ENCODE data around the gene GANC. TPM values are rescaled to one million over a fixed set of nuclear protein-coding genes. Genes with fewer than 3 reads are reported as not detected.

Gene GANC
- total and polyA plus RNA-seq, 7 experiments from 2014 or later: 14.0 to 57.2 (median 40.7) TPM

- no peak overlapping the region for H3K27ac ChIP-seq (ENCODE audit: low read depth, low read length)
- H3K9me3 ChIP-seq (ENCODE audit: control insufficient read depth in 2 of 3, low read length in 3 of 3): no peaks in the 10 kb centered on the region
- H3K9me3 Mint-ChIP-seq: no peaks in the 10 kb centered on the region
- DNase-seq (no peak), ATAC-seq (peak; percentile 57)
- no peak overlapping the region for H3K4me3 ChIP-seq (ENCODE audit: low read length)
- ChIA-PET CTCF (no interaction called here), POLR2A (interaction anchor here (0.6 kb wide), 1 partner anchor 68 kb away, joined by 3 read pairs; no protein-coding TSS in a partner anchor)
- no peak overlapping the region for H3K27ac Mint-ChIP-seq
- peaks cover 0 to 4% (median 0%) of the 10 kb centered on the region in 3 experiments for H3K36me3 ChIP-seq (ENCODE audit: control insufficient read depth in 2 of 3, insufficient read depth in 3 of 3, low read length in 3 of 3)
- peaks cover 0 to 4% (median 0%) of the 10 kb centered on the region in 7 donors for H3K4me1 Mint-ChIP-seq
- no peak overlapping the region for H3K4me3 Mint-ChIP-seq
- intact Hi-C loops (cut with micrococcal nuclease): no loop called here
- H3K27me3 ChIP-seq (ENCODE audit: control insufficient read depth in 2 of 2, insufficient read depth in 2 of 2, low read length in 2 of 2): no peaks in the 10 kb centered on the region
- H3K27me3 Mint-ChIP-seq: no peaks in the 10 kb centered on the region
- peaks cover 0 to 26% (median 8%) of the 10 kb centered on the region in 5 donors for H3K36me3 Mint-ChIP-seq
- no peaks in the 10 kb centered on the region for H3K4me1 ChIP-seq (ENCODE audit: control insufficient read depth in 2 of 2, insufficient read depth in 2 of 2, low read length in 2 of 2)
Observed at GRCh38 chr15:42385206-42385979, 112.4 kb downstream of the GANC start.

- Histone ChIP-seq H3K9me3 (ENCODE audit: control insufficient read depth in 2 of 3, low read length in 3 of 3) (no peaks in the 10 kb centered on the region), H3K36me3 (ENCODE audit: control insufficient read depth in 2 of 3, insufficient read depth in 3 of 3, low read length in 3 of 3) (peaks cover 0 to 4% (median 0%) of the 10 kb centered on the region in 3 experiments), H3K27me3 (ENCODE audit: control insufficient read depth in 2 of 2, insufficient read depth in 2 of 2, low read length in 2 of 2) (no peaks in the 10 kb centered on the region), H3K27ac (ENCODE audit: low read depth, low read length) (no peak overlapping the region), H3K4me3 (ENCODE audit: low read length) (no peak overlapping the region), H3K4me1 (ENCODE audit: control insufficient read depth in 2 of 2, insufficient read depth in 2 of 2, low read length in 2 of 2) (no peaks in the 10 kb centered on the region)
- ATAC-seq (no peak), DNase-seq (no peak)
- no peaks in the 10 kb centered on the region for H3K9me3 Mint-ChIP-seq
- H3K36me3 Mint-ChIP-seq: peaks cover 0 to 26% (median 8%) of the 10 kb centered on the region in 5 donors
- H3K27ac Mint-ChIP-seq: no peak overlapping the region
- no peak overlapping the region for H3K4me3 Mint-ChIP-seq
- intact Hi-C loops (cut with micrococcal nuclease): no loop called here
- peaks cover 0 to 4% (median 0%) of the 10 kb centered on the region in 7 donors for H3K4me1 Mint-ChIP-seq
- H3K27me3 Mint-ChIP-seq: no peaks in the 10 kb centered on the region
- ChIA-PET CTCF (no interaction called here), POLR2A (no interaction called here)
Observed at GRCh38 chr15:42385980-42386700, 113.1 kb downstream of the GANC start.

DNA sequence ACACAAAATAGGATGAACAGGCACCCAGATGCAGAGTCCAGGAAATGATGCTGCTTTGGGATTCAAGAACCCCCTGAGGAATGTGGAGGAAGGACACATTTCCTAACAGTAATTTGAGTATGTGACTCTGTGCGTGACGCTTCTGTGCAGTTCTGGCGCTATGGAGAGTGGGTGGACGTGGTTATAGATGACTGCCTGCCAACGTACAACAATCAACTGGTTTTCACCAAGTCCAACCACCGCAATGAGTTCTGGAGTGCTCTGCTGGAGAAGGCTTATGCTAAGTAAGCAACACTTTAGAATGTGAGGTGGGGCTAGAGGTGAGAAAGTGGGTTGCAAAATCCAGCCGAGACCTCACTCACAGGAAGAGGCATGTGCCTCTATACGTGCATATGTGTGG is 114.6 kb downstream of the GANC start:
- Mint-ChIP-seq H3K36me3 (peaks cover 0 to 24% (median 8%) of the 10 kb centered on the region in 5 donors), H3K27me3 (no peaks in the 10 kb centered on the region), H3K27ac (no peak overlapping the region), H3K4me3 (no peak overlapping the region), H3K4me1 (peaks cover 0 to 4% (median 0%) of the 10 kb centered on the region in 7 donors), H3K9me3 (no peaks in the 10 kb centered on the region)
- no peaks in the 10 kb centered on the region for H3K9me3 ChIP-seq (ENCODE audit: control insufficient read depth in 2 of 3, low read length in 3 of 3)
- no peak for DNase-seq
- peaks cover 0 to 4% (median 0%) of the 10 kb centered on the region in 3 experiments for H3K36me3 ChIP-seq (ENCODE audit: control insufficient read depth in 2 of 3, insufficient read depth in 3 of 3, low read length in 3 of 3)
- H3K4me1 ChIP-seq (ENCODE audit: control insufficient read depth in 2 of 2, insufficient read depth in 2 of 2, low read length in 2 of 2): no peaks in the 10 kb centered on the region
- CTCF ChIA-PET: no interaction called here
- no peak overlapping the region for H3K27ac ChIP-seq (ENCODE audit: low read depth, low read length)
- intact Hi-C loops (cut with micrococcal nuclease): no loop called here
- POLR2A ChIA-PET: no interaction called here
- no peak overlapping the region for H3K4me3 ChIP-seq (ENCODE audit: low read length)
- ATAC-seq: no peak
- H3K27me3 ChIP-seq (ENCODE audit: control insufficient read depth in 2 of 2, insufficient read depth in 2 of 2, low read length in 2 of 2): no peaks in the 10 kb centered on the region

DNA sequence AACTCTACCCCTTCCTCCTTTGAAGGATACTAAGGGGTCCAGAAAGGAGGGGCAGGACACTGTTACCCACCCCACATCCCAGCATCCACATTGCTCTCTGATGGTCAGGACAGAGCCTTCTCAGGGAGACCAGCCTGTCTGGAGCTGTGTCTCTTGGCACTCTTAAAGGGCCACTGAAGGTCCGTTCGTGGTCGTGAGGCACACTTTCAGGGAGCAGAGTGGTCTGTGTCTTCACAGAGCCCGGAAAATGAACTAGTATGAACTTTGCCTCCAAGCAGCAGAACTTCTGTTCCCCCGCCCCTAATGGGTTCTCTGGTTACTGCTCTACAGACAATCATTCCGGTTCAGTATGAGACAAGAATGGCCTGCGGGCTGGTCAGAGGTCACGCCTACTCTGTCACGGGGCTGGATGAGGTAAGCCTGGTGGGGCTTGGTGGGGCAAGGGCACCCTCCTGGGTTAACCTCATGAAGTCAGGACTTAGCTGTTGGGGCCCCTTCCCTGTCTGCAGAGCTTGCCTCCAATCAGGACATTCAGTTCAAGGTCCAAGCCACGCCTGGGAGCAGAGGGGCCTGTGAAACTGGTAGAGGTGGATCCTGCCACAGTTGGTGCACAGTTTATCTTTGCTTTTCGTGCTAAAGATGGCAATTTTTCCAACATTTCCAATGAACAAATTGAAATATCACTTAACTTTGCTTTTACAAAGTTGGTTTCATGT is 119.5 kb downstream of the GANC start:
- no peak overlapping the region for H3K4me3 ChIP-seq (ENCODE audit: low read length)
- DNase-seq: no peak
- no peaks in the 10 kb centered on the region for H3K9me3 ChIP-seq (ENCODE audit: control insufficient read depth in 2 of 3, low read length in 3 of 3)
- Mint-ChIP-seq H3K36me3 (peaks cover 0 to 9% (median 0%) of the 10 kb centered on the region in 5 donors), H3K4me1 (peaks cover 0 to 4% (median 0%) of the 10 kb centered on the region in 7 donors), H3K27ac (no peak overlapping the region), H3K4me3 (no peak overlapping the region), H3K27me3 (no peaks in the 10 kb centered on the region), H3K9me3 (no peaks in the 10 kb centered on the region)
- no peaks in the 10 kb centered on the region for H3K27me3 ChIP-seq (ENCODE audit: control insufficient read depth in 2 of 2, insufficient read depth in 2 of 2, low read length in 2 of 2)
- ChIA-PET POLR2A (no interaction called here), CTCF (no interaction called here)
- no peak overlapping the region for H3K27ac ChIP-seq (ENCODE audit: low read depth, low read length)
- H3K36me3 ChIP-seq (ENCODE audit: control insufficient read depth in 2 of 3, insufficient read depth in 3 of 3, low read length in 3 of 3): no peaks in the 10 kb centered on the region
- no peaks in the 10 kb centered on the region for H3K4me1 ChIP-seq (ENCODE audit: control insufficient read depth in 2 of 2, insufficient read depth in 2 of 2, low read length in 2 of 2)
- ATAC-seq: no peak
- intact Hi-C loops (cut with micrococcal nuclease): no loop called here

DNA sequence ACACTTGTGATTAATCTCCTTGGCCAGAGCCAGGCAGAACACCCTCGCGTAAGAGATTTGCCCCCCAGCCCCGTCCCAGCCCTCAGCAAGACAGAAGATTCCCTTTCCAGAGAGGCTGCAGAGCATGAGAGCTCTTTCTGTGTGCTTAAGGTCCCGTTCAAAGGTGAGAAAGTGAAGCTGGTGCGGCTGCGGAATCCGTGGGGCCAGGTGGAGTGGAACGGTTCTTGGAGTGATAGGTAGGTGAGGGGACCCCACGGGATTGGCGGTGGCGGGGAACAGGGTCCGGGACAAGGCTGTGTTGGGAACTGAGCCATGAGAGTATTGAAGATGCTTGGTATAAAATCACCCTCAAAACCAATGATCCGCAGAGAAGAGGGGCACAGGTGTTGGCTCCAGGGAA is 121.1 kb downstream of the GANC start:
- H3K4me1 ChIP-seq (ENCODE audit: control insufficient read depth in 2 of 2, insufficient read depth in 2 of 2, low read length in 2 of 2): no peaks in the 10 kb centered on the region
- ChIA-PET POLR2A (no interaction called here), CTCF (no interaction called here)
- Mint-ChIP-seq H3K9me3 (no peaks in the 10 kb centered on the region), H3K4me1 (no peaks in the 10 kb centered on the region), H3K4me3 (no peak overlapping the region), H3K27me3 (no peaks in the 10 kb centered on the region), H3K27ac (no peak overlapping the region), H3K36me3 (peaks cover 0 to 4% (median 2%) of the 10 kb centered on the region in 5 donors)
- H3K27me3 ChIP-seq (ENCODE audit: control insufficient read depth in 2 of 2, insufficient read depth in 2 of 2, low read length in 2 of 2): no peaks in the 10 kb centered on the region
- no peak for DNase-seq
- no peaks in the 10 kb centered on the region for H3K9me3 ChIP-seq (ENCODE audit: control insufficient read depth in 2 of 3, low read length in 3 of 3)
- intact Hi-C loops (cut with micrococcal nuclease): no loop called here
- no peak overlapping the region for H3K27ac ChIP-seq (ENCODE audit: low read depth, low read length)
- ATAC-seq: no peak
- H3K4me3 ChIP-seq (ENCODE audit: low read length): no peak overlapping the region
- peaks cover 0 to under 1% (median 0%) of the 10 kb centered on the region in 3 experiments for H3K36me3 ChIP-seq (ENCODE audit: control insufficient read depth in 2 of 3, insufficient read depth in 3 of 3, low read length in 3 of 3)

DNA sequence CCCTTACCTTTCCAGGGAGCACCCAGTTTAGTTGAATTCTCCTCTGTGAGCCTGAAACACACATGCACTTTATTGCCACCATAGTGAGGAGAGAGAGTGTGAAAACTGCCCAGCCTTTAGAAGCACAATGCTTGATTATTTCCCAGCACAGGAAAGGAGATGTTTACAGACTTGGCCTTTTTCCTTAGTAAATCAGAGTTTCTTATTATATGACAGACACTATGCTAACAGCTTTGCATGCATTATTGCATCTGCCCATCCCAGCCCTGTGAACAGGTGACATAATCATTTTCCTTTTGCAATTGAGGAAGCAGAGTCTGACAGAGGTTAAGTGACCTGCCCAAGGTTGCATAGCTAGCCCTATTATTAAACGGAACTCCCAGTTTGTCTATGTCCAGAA is 122.8 kb downstream of the GANC start:
- Mint-ChIP-seq H3K27me3 (no peaks in the 10 kb centered on the region), H3K4me1 (no peaks in the 10 kb centered on the region), H3K4me3 (no peak overlapping the region), H3K36me3 (peaks cover 0 to 19% (median 8%) of the 10 kb centered on the region in 5 donors), H3K27ac (no peak overlapping the region), H3K9me3 (no peaks in the 10 kb centered on the region)
- intact Hi-C loops (cut with micrococcal nuclease): no loop called here
- Histone ChIP-seq H3K27me3 (ENCODE audit: control insufficient read depth in 2 of 2, insufficient read depth in 2 of 2, low read length in 2 of 2) (no peaks in the 10 kb centered on the region), H3K4me3 (ENCODE audit: low read length) (no peak overlapping the region), H3K27ac (ENCODE audit: low read depth, low read length) (no peak overlapping the region), H3K9me3 (ENCODE audit: control insufficient read depth in 2 of 3, low read length in 3 of 3) (no peaks in the 10 kb centered on the region), H3K4me1 (ENCODE audit: control insufficient read depth in 2 of 2, insufficient read depth in 2 of 2, low read length in 2 of 2) (no peaks in the 10 kb centered on the region), H3K36me3 (ENCODE audit: control insufficient read depth in 2 of 3, insufficient read depth in 3 of 3, low read length in 3 of 3) (peaks cover 0 to 15% (median 0%) of the 10 kb centered on the region in 3 experiments)
- ATAC-seq: no peak
- DNase-seq: no peak
- ChIA-PET POLR2A (no interaction called here), CTCF (no interaction called here)
